HCT116 (cell line): ENCODE results near the gene KIFAP3. TPM values are rescaled to one million over a fixed set of nuclear protein-coding genes. Genes with fewer than 3 reads are reported as not detected.
"Not testable (repeated sequence)": the region's sequence is repeated elsewhere in the genome, so short reads cannot be mapped to it uniquely, and the experiment has no call there.

ENCODE experiments used
- ATAC-seq: fragments of 200-7000 bp; cut with Tn5 transposase; 2 replicates; pipeline ENCODE4 v1.9.1; 2020; ENCODE audit warnings: mild to moderate bottlenecking, moderate library complexity
- BruUV-seq: library from RNA; stranded (reverse); fragments of 400-500 nt; replicated peaks from 2 replicates; lab custom pipeline; 2021; lab: Mats Ljungman, UMichigan
- CTCF ChIA-PET: fragments of 300-600 bp; sonication (Branson Sonifier 250); formaldehyde crosslinking; loops from one replicate; lab custom pipeline; 2021; ENCODE audit warnings: antibody characterized with exemption; lab: Charles Lee
- POLR2A ChIA-PET: fragments of 300-600, 350-600 bp; sonication (Branson Sonifier 250); formaldehyde crosslinking; loops from one replicate; lab custom pipeline; 2021; ENCODE audit warnings: antibody characterized with exemption; lab: Charles Lee
- RAD21 ChIA-PET, 2 experiments: fragments of 300-600 bp; sonication (Branson Sonifier 250); formaldehyde crosslinking; loops; one replicate each; lab custom pipeline; 2023; ENCODE audit warnings: low total read pairs in 2 of 2; ENCODE audit not compliant: uncharacterized antibody in 2 of 2, unreplicated experiment in 2 of 2, low non-redundant PET in 1 of 2; lab: Charles Lee
- DNase-seq: peaks from one replicate; pipeline ENCODE4 v3.0.0-alpha.2; 2010; ENCODE audit warnings: low read depth, low spot score
- H2AFZ ChIP-seq: fragments of 200-600 bp; shearing (Covaris generic), sonication (generic); 2 replicates; pipeline ENCODE4 v1.6.1; 2017; ENCODE audit warnings: low read depth, mixed run types, mixed read lengths, antibody characterized with exemption, low read length; ENCODE audit not compliant: poor library complexity, severe bottlenecking
- H3K27ac ChIP-seq: 2 replicates; pipeline ENCODE4 v1.5.1; 2012; ENCODE audit warnings: low read depth, low read length
- H3K27me3 ChIP-seq: fragments of 200-600 bp; sonication (generic); 2 replicates; pipeline ENCODE4 v1.6.1; 2016; ENCODE audit warnings: mixed run types, low read length, mixed read lengths; ENCODE audit not compliant: insufficient read depth
- H3K36me3 ChIP-seq, 2 experiments: fragments of 200-500 bp in 1 of 2; fragments of 200-600 bp in 1 of 2; sonication (Bioruptor generic) in 1 of 2; sonication (generic) in 1 of 2; 2 replicates each; pipeline versions ENCODE4 v1.5.1 to v1.6.1; 2014 to 2016; ENCODE audit warnings: low read length in 2 of 2, inconsistent platforms in 1 of 2, mixed read lengths in 1 of 2, mixed run types in 1 of 2; ENCODE audit not compliant: insufficient read depth in 2 of 2, control insufficient read depth in 1 of 2
- H3K4me1 ChIP-seq, 2 experiments: fragments of 200-600 bp in 1 of 2; sonication (generic) in 1 of 2; 2 replicates each; pipeline versions ENCODE4 v1.5.1 to v1.6.1; 2012 to 2017; ENCODE audit warnings: low read length in 2 of 2, inconsistent platforms in 1 of 2, mild to moderate bottlenecking in 1 of 2, mixed read lengths in 1 of 2, mixed run types in 1 of 2, moderate library complexity in 1 of 2; ENCODE audit not compliant: insufficient read depth in 2 of 2, control insufficient read depth in 1 of 2
- H3K4me2 ChIP-seq: fragments of 200-600 bp; sonication (generic); 2 replicates; pipeline ENCODE4 v1.6.1; 2017; ENCODE audit warnings: mixed run types, low read length, mixed read lengths
- H3K4me3 ChIP-seq, 2 experiments: fragments of 200-600 bp in 1 of 2; sonication (generic) in 1 of 2; replicated peaks in 1 of 2; 2 replicates each; pipeline ENCODE4 v1.5.1; 2011 to 2016; ENCODE audit warnings: low read length in 2 of 2, control low read depth in 1 of 2, low read depth in 1 of 2, mild to moderate bottlenecking in 1 of 2, mixed read lengths in 1 of 2, mixed run types in 1 of 2
- H3K79me2 ChIP-seq: fragments of 200-600 bp; sonication (generic); 2 replicates; pipeline ENCODE4 v1.6.1; 2017; ENCODE audit warnings: mild to moderate bottlenecking, mixed run types, low read length, moderate library complexity, mixed read lengths; ENCODE audit not compliant: insufficient read depth
- H3K9ac ChIP-seq: fragments of 200-600 bp; sonication (generic); 2 replicates; pipeline ENCODE4 v1.6.1; 2016; ENCODE audit warnings: low read length, mixed read lengths
- H3K9me2 ChIP-seq: fragments of 200-600 bp; sonication (generic), shearing (Covaris generic); 2 replicates; pipeline ENCODE4 v1.6.1; 2017; ENCODE audit warnings: mixed run types, mild to moderate bottlenecking, moderate library complexity; ENCODE audit not compliant: insufficient read depth
- H3K9me3 ChIP-seq, 2 experiments: fragments of 200-500 bp in 1 of 2; fragments of 200-600 bp in 1 of 2; sonication (Bioruptor generic) in 1 of 2; sonication (generic) in 1 of 2; 2 replicates each; pipeline ENCODE4 v1.6.1; 2014 to 2017; ENCODE audit warnings: low read length in 2 of 2, mixed read lengths in 2 of 2, inconsistent platforms in 1 of 2, low read depth in 1 of 2, mild to moderate bottlenecking in 1 of 2, mixed run types in 1 of 2, moderate library complexity in 1 of 2; ENCODE audit not compliant: control insufficient read depth in 1 of 2, insufficient read depth in 1 of 2
- H4K20me1 ChIP-seq: fragments of 200-600 bp; sonication (generic), shearing (Covaris generic); 2 replicates; pipeline ENCODE4 v1.6.1; 2017; ENCODE audit warnings: mixed run types, mild to moderate bottlenecking, moderate library complexity; ENCODE audit not compliant: insufficient read depth
- CTCF ChIP-seq, 3 experiments: fragments of 200-600 bp in 1 of 3; sonication (generic) in 1 of 3; IDR thresholded peaks in 2 of 3; conservative IDR thresholded peaks in 1 of 3; 2 replicates each; pipeline ENCODE4 v1.5.1; 2012 to 2017; ENCODE audit warnings: low read depth in 2 of 3, low read length in 2 of 3, antibody characterized with exemption in 1 of 3, borderline replicate concordance in 1 of 3, control low read depth in 1 of 3, mild to moderate bottlenecking in 1 of 3, mixed read lengths in 1 of 3, mixed run types in 1 of 3, moderate library complexity in 1 of 3; ENCODE audit not compliant: insufficient read depth in 1 of 3
- FOSL1 ChIP-seq: IDR thresholded peaks from 2 replicates; pipeline ENCODE4 v1.6.1; 2012; ENCODE audit warnings: low read depth
- RAD21 ChIP-seq: IDR thresholded peaks from 2 replicates; pipeline ENCODE4 v1.6.1; 2012; ENCODE audit warnings: low read depth, mild to moderate bottlenecking
- SRF ChIP-seq: IDR thresholded peaks from 2 replicates; pipeline ENCODE4 v1.6.1; 2012; ENCODE audit warnings: low read depth
- intact Hi-C: fragments of 100-400 bp; cut with micrococcal nuclease; formaldehyde crosslinking; loops from 2 replicates; pipeline ENCODE4 v1.10.0; 2022
- total RNA-seq: library from RNA; stranded (reverse); gene quantifications from one replicate; pipeline ENCODE4 v1.2.1, GENCODE V29; 2021; ENCODE audit not compliant: unreplicated experiment

The KIFAP3 gene
- total RNA-seq, 1 experiment from 2014 or later = 10.8 TPM

GRCh38 chr1:170095976-170096748 is 21.7 kb upstream of the KIFAP3 start:
- ATAC-seq = no peak
- Histone ChIP-seq H3K79me2 (no peaks in the 10 kb centered on the region), H3K27me3 (no peaks in the 10 kb centered on the region), H3K4me2 (no peak overlapping the region), H3K4me1 (no peaks in the 10 kb centered on the region), H4K20me1 (no peaks in the 10 kb centered on the region), H3K9me2 (no peaks in the 10 kb centered on the region), H3K9ac (no peak overlapping the region), H3K9me3 (no peaks in the 10 kb centered on the region), H2AFZ (no peak overlapping the region), H3K36me3 (no peaks in the 10 kb centered on the region), H3K27ac (no peak overlapping the region), H3K4me3 (no peak overlapping the region)
- ChIA-PET POLR2A (no interaction called here), CTCF (no interaction called here), RAD21 (interaction anchor here in 1 of 2 experiments (0.6 kb wide), 1 partner anchor 629 kb away, joined by 3 read pairs; no protein-coding TSS in a partner anchor)
- no peak for DNase-seq
- BruUV-seq = no TSS peak
- TF ChIP-seq FOSL1 (no peak), CTCF (IDR thresholded peaks at IDR 0.05 in 2 of 3, conservative IDR thresholded peaks at IDR 0.05 in 1 of 3; ENCODE audit: borderline replicate concordance in 1 of 3, insufficient read depth in 1 of 3, low read depth in 2 of 3, low read length in 2 of 3) (no peak), RAD21 (no peak), SRF (no peak)
- intact Hi-C loops = no loop called here

- ATAC-seq, CTCF ChIA-PET, H3K9ac ChIP-seq, H3K36me3 ChIP-seq, H4K20me1 ChIP-seq, H3K9me3 ChIP-seq, H2AFZ ChIP-seq, BruUV-seq, H3K4me1 ChIP-seq, DNase-seq, H3K4me2 ChIP-seq, H3K9me2 ChIP-seq, H3K27me3 ChIP-seq, intact Hi-C loops, H3K27ac ChIP-seq, POLR2A ChIA-PET, H3K79me2 ChIP-seq, H3K4me3 ChIP-seq: not testable (repeated sequence)
- RAD21 ChIA-PET = interaction anchor here in 1 of 2 experiments (0.6 kb wide), 1 partner anchor 630 kb away, joined by 3 read pairs; no protein-coding TSS in a partner anchor
Observed at GRCh38 chr1:170094697-170095616, 20.5 kb upstream of the KIFAP3 start.
